ENCODE results near the gene JMJD7.

Gene JMJD7

GRCh38 chr15:41881920-41882688 is 54.2 kb downstream of the JMJD7 start:
- no peak for DNase-seq (ENCODE audit: low read depth)
- TF ChIP-seq, protein P1, sequence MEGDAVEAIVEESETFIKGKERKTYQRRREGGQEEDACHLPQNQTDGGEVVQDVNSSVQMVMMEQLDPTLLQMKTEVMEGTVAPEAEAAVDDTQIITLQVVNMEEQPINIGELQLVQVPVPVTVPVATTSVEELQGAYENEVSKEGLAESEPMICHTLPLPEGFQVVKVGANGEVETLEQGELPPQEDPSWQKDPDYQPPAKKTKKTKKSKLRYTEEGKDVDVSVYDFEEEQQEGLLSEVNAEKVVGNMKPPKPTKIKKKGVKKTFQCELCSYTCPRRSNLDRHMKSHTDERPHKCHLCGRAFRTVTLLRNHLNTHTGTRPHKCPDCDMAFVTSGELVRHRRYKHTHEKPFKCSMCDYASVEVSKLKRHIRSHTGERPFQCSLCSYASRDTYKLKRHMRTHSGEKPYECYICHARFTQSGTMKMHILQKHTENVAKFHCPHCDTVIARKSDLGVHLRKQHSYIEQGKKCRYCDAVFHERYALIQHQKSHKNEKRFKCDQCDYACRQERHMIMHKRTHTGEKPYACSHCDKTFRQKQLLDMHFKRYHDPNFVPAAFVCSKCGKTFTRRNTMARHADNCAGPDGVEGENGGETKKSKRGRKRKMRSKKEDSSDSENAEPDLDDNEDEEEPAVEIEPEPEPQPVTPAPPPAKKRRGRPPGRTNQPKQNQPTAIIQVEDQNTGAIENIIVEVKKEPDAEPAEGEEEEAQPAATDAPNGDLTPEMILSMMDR (IDR thresholded peaks at IDR 0.05; ENCODE audit: control insufficient read depth, insufficient read depth, low read depth, low read length, missing control alignments), result no peak
- no peak overlapping the region for H3K4me3 ChIP-seq (ENCODE audit: control insufficient read depth, low read depth, low read length)

DNA sequence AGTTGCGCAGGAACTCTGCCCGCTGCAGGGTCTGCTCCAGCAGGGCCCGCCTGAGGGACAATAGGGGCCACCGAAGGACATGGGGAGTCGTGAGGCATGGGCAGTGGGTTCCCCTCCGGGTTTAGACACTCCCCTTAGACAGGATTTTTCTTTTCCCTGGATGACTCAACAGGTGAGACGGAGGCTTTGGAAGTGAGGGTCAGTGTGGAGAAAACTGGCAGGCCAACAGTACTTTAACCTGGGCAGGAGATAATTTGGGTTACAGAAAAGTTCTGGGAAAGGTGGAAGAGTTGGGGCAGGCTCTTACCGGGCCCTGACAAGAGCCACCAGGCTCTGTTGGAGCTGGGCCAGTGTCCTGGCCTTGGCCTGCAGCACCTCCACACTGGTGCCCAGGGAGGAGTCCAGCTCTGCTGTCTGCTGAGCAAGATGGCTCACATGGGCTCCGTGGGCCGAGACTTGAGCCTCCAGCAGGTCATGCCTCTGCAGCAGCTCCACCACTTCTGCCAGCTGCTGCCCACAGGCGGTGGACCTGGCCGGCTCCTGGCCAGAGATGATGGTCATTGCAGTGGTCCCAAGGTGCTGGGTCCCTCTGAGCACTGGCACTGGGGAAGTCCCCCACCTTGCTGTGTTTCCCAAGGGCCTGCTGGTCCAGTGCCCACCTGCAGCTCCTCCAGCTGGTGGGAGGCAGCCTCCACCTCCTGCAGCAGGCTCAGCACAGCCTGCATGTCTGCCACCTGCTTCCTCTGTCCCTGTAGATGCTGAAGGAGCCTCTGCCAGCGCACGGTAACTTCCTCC is 55.0 kb downstream of the JMJD7 start:
- H3K4me3 ChIP-seq (ENCODE audit: control insufficient read depth, low read depth, low read length), result no peak overlapping the region

GRCh38 chr15:41883484-41883825 is 55.6 kb downstream of the JMJD7 start:
- H3K4me3 ChIP-seq (ENCODE audit: control insufficient read depth, low read depth, low read length), result no peak overlapping the region
- TF ChIP-seq, protein P1 (IDR thresholded peaks at IDR 0.05; ENCODE audit: control insufficient read depth, insufficient read depth, low read depth, low read length, missing control alignments), result no peak
- DNase-seq (ENCODE audit: low read depth), result no peak

More for the DNA sequence above, 55.0 kb downstream of the JMJD7 start:
- TF ChIP-seq, protein P1 (IDR thresholded peaks at IDR 0.05; ENCODE audit: control insufficient read depth, insufficient read depth, low read depth, low read length, missing control alignments), result no peak
- DNase-seq (ENCODE audit: low read depth), result no peak

GRCh38 chr15:41884458-41884857 is 56.6 kb downstream of the JMJD7 start:
- DNase-seq (ENCODE audit: low read depth), result no peak
- TF ChIP-seq, protein P1 (IDR thresholded peaks at IDR 0.05; ENCODE audit: control insufficient read depth, insufficient read depth, low read depth, low read length, missing control alignments), result no peak
- H3K4me3 ChIP-seq (ENCODE audit: control insufficient read depth, low read depth, low read length), result no peak overlapping the region

DNA sequence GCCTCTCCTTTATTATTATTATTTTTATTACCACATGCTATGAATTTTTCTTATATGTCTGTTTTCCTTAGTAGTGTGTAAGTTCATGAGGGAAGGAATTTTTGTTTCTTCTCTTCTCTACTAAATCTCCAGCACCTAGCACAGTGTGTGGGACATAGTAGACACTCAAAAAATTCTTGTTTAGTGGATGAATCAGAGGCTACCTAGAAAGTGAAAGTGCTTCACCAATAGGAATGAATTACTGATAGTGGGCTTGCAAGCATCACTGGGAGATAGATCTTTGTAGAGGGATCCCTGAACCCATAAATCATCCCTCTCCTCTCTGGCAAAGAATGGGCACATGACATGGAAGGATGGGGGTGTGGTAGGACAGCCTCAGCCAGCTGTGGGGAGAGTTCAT is 57.4 kb downstream of the JMJD7 start:
- TF ChIP-seq, protein P1 (IDR thresholded peaks at IDR 0.05; ENCODE audit: control insufficient read depth, insufficient read depth, low read depth, low read length, missing control alignments), result no peak
- H3K4me3 ChIP-seq (ENCODE audit: control insufficient read depth, low read depth, low read length), result no peak overlapping the region
- DNase-seq (ENCODE audit: low read depth), result no peak

DNA sequence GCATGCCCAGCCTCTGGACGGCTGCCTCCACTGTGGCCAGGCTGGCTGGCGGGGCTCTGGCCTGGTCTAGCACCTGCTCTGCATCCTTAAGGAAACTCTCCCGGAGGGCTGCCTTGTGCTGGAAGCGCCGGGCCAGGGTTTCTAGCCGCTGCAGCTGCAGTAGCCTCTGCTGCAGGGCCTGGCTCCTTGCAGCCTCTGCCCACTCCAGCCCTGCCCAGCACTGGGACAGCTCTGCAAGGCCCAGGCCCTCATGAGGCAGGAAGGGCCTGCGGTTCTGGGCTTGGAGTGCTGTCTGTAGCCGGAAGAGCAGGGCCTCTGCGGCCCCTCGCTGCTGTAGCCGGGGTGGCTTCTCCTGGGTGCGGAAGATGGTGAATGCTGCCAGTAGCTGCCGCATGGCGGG is 57.9 kb downstream of the JMJD7 start:
- DNase-seq (ENCODE audit: low read depth), result no peak
- TF ChIP-seq, protein P1 (IDR thresholded peaks at IDR 0.05; ENCODE audit: control insufficient read depth, insufficient read depth, low read depth, low read length, missing control alignments), result no peak
- H3K4me3 ChIP-seq (ENCODE audit: control insufficient read depth, low read depth, low read length), result no peak overlapping the region

All from AG09309 (cell line).